GM19043 (cell line): ENCODE data around the gene CCDC13.

Experiments used
- ATAC-seq: cut with Tn5 transposase; IDR thresholded peaks from one replicate; pipeline ENCODE4 v1.9.1; 2021; ENCODE audit warnings: low read depth; ENCODE audit not compliant: unreplicated experiment

CCDC13 gene

DNA sequence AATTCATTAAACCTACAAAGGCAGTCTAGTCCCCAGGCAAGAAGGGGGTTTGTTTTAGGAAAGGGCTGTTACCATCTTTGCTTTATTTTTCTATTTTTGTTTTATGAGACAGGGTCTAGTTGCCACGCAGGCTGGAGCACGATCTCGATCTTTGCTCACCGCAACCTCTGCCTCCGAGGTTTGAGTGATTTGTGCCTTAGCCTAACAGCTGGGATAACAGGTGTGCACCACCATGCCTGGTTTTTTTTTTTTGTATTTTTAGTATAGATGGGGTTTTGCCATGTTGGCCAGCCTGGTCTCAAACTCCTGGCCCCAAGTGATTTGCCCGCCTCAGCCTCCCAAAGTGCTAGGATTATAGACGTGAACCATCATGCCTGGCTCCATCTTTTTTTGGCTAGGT, 26.3 kb upstream of the CCDC13 start:
- ATAC-seq, result no peak

DNA sequence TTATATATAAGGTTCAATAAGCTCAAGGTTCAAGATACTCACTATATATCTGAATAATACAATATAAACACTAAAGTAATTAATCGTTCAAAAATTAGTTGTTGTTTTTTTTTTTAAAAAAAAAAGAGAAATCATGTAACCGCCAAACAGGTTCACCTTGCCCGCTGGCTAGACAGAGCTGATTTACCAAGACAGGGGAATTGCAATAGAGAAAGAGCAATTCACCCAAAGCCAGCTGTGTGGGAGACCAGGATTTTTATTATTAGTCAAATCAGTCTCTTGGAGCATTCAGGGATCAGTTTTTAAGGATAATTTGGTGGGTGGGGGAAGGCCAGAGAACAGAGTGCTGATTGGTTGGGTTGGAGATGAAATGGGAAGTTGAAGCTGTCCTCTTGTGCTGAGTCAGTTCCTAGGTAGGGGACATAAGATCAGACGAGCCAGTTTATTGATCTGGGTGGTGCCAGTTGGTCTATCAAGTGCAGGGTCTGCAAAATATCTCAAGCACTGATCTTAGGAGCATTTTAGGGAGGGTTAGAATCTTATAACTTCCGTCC, 23.4 kb upstream of the CCDC13 start:
- no peak for ATAC-seq

DNA sequence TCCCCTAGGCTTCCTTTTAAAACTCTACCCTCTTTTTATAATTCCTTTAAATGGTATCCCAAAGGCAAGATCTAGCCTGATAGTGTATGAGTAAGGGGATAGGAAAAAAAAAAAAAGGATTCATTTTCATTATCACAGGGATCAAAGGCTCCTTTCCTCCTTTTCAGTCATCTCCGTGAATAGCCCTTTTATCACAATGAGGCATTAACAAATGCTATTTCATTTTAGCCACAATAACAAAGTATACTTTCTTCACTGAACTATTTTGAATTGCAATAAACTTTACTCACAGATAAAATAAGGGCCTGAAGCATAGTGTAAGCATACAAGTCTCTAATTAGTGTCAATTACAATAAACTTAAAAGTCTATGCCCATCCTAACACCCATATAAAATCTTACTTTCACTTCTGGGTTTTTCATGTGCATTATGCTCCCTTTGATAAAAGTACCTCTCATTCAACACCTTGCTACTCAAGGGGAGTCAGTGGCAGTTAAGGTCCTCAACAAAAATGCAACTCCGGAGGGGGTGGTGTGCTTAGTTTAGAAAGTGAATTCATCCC, 22.6 kb upstream of the CCDC13 start:
- no peak for ATAC-seq

DNA sequence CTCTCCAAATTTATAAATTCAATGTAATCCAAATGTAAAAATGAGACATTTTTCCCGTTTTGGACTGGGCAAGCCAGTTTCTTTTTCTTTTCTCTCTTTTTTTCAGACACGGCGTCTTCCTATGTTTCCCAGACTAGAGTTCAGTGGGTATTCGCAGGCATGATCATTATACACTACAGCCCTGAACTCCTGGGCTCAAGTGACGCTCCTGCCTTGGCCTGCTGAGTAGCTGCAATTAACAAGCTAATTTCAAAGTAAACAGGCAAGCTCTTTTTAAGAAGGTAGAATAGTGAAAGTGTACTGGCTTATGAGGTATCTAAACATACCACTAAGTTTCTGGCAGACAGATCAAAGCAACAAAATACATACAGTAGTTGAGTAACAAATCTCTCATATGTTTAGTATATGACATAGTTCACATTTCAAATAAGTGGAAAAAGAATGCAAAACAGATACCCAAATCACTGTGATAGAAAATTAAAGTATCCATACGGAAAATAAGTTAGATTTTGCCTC, 17.7 kb upstream of the CCDC13 start:
- no peak for ATAC-seq

DNA sequence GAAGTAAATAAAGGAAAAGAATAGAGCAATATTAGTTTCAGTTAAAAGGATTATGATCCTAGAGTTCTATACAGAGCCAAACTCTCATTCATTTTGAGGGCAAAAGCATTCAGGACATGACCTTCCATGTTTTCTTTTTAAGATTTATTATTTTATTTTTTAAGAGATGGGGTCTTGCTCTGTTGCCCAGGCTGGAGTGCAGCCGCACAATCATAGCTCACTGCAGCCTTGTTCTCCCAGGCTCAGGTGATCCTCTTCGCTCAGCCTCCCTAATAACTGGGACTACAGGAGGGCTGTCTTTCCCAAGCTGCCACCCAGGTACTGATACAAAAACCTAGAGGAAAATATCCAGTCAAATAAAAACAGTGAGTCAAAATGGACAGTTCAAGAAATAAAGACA, 13.6 kb upstream of the CCDC13 start:
- no peak for ATAC-seq

DNA sequence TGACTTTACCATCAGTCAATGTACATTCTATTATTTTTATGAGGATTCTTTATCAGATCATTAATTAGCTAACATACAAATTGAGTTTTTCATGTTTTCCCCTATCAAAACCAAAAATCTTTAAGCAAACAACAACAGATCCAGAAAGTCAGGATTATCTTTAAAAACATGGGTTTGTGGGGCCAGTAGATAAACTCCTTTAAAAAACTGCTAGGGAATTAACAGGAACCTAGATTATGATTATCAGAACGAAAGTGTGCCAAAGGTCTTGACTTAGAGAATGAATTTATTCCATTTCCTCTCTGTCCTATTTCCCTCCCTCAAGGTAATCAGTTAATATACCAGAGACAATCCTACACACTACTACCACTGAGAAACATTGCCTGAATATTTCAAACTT, 13.2 kb upstream of the CCDC13 start:
- ATAC-seq, result no peak

DNA sequence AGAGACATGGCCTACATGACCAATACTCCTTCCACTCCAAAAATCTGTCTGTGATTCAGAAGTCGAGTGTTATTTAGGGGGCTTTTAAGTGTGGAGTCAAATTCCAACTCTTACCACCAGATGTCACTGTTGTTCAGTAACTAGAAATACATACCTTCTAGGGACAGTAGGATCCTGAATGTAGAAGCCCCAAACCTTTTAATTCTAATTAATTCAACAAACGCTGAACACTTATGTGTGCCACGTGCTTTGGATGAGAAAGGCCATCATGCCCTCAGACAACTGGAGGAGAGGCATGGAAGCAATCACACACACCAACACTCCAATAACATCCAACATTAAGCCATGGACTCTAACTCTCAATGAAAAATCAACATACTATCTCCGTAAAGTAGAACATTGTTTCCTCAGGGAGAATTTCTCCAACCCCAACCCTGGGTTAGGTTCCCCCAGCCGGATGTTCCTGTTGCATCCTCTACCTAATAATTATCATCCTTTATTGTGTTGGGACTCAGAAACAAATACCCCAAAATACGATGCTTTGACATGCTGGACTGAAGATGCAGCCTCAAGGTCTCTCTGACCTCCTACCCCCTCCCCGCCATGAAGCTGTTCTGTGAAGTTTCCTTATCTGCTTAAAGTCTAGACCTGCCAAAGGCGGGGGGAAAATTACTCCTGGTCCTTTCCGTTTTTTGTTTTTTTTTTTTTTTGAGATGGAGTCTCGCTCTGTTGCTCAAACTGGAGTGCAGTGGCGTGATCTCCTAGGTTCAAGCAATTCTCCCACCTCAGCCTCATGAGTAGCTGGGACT, 8.0 kb upstream of the CCDC13 start:
- ATAC-seq, result no peak

DNA sequence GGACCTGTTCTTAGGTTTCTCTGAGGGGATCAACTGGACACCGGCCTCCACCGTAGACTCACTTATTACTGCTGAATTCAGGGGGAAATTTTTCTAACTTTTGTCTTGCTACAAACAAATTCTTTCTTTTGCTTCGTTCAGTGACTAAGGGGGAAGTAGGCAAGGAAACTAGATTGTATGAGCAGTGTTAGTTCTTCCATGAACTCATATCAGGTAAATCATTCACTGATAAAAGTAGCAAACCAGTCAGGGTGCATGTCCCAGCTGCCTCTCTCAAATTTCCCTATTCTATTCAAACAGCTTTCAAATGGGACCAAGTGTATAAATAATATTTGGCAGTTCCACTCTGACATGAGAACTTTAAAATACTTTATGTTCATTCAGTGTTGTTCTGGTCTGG, 7.3 kb upstream of the CCDC13 start:
- no peak for ATAC-seq

DNA sequence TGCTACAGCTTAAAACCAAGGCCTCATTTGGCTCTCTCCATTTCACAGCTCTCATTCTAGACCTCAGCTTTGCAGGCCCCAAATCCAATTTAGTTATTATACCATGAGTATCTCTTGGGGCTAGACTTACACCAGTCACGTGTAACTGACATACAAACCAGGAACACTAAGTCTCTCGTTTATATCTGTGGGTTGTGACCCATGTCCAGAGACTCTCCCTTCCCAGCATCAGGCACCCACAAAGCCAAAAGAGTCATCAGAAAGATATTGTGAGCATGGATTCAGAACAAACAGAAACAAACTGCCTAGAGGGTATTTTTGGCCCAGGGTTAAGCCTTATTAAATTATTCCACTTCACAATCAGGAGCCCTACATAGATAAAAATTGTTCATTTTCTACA, 5.6 kb upstream of the CCDC13 start:
- no peak for ATAC-seq

DNA sequence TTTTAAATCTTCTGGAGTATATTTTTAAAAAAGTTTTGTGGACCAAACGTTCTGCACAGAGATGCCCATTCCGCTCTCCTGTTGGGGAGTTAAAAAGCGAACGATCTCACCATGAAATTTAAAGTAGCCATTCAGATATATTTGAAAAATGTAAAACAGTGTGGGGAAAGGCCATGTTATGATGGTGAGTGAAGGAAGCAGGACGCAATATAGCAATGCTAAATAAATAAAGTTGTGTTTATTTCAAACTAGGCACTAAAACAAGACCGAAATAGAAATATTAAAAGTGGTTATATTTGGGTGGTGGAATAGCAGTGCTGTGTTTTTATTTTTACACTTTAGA, 327 bp upstream of the CCDC13 start:
- peak; percentile 7 for ATAC-seq

DNA sequence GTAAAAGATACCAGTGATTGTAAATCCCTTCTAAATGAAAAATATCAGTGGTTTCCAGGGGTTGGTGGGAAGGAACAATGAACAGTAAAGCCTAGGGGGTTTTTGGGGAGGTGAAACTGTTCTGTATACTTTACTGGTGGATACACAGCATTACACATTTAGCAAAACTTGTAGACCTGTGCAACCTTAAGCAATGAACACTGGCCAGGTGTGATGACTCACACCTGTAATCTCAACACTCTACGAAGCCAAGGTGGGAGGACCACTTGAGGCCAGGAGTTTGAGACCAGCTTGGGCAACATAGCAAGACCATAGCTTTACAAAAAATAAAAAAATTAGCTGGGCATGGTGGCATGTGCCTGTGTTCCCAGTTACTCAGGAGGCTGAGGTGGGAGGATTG, 1.8 kb downstream of the CCDC13 start:
- ATAC-seq, result no peak

DNA sequence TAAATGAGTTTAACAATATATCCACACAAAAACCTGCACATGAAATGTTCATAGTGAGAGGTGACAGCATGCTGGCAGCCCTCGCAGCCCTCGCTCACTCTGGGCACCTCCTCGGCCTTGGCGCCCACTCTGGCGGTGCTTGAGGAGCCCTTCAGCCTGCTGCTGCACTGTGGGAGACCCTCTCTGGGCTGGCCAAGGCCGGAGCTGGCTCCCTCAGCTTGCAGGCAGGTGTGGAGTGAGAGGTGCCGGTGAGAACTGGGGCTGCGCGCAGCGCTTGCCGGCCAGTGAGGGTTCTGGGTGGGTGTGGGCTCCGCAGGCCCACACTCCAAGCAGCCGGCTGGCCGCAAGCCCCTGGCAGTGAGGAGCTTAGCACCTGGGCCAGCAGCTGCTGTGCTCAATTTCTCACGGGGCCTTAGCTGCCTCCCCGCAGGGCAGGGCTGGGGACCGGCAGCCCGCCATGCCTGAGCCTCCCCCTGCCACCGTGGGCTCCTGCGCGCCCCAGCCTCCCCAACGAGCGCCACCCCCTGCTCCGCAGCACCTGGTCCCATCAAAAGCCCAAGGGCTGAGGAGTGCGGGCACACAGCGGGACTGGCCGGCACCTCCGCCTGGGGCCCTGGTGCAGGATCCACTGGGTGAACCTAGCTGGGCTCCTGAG, 3.4 kb downstream of the CCDC13 start:
- ATAC-seq, result no peak

DNA sequence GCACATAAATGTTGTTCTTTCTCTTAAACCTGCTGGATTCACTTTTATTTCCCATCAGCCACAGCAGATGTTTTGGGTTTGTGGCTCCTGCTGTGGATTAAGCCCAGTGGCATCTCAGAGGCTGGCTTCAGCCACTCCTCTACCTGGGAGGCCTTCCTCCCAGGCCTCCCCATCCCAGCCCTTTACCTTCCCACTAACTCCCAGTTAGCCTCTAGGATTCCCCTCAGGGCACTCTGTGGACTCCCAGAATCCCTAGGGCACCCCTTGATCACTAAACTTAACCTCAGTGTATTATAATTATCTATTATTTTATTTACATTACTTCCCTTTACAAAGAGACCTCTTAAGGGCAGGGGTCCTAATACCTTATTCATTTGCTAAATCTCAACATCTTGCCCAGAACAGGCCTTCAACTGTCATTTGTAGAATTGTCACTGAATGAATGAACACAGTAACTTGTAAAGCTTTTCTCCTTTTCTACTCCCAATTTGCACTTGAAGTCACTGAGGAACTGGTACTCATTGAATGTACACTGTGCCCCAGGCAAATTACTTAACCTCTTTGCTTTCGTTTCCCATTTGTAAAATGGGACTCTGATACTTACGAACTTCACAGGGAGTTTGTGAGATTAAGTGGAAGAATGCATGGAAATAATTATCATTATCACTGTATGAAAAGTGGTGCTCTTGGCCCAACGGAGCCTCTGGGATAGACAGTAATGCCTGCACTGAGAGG, 8.3 kb downstream of the CCDC13 start:
- ATAC-seq, result no peak

DNA sequence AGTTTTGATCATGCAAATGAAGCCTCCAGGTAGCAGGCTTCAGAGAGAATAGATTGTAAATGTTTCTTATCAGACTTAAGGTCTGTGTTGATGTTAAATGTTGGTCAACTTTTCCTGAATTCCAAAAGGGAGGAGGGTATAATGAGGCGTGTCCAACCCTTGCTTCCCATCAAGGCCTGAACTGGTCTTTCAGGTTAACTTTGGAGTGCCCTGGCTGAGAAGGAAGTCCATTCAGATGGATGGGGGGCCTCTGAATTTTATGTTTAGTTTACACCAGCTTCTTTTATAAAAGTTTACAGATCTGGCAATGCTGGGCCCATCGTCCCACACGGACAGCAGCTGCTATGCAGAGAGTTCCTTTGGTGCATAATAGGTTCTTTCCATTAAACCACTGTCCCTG, 8.9 kb downstream of the CCDC13 start:
- ATAC-seq, result no peak

DNA sequence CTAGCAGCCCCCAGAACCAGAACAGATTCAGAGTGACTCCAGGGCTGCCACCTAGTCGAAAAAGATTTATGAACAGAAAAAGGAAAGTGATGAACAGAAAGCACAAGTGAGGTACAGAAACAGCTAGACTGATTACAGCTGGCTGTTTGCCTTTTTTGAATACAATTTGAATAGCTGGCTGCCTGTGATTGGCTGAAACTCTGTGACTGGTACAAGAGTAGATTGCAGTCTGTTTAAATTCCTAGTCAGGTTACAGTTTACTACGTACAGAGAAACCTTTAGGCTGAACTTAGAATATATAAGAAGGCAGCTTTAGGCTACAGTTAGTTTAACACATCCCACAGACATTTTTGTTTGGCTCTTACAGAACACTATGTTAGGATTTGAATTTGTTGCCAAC, 10.0 kb downstream of the CCDC13 start:
- no peak for ATAC-seq

DNA sequence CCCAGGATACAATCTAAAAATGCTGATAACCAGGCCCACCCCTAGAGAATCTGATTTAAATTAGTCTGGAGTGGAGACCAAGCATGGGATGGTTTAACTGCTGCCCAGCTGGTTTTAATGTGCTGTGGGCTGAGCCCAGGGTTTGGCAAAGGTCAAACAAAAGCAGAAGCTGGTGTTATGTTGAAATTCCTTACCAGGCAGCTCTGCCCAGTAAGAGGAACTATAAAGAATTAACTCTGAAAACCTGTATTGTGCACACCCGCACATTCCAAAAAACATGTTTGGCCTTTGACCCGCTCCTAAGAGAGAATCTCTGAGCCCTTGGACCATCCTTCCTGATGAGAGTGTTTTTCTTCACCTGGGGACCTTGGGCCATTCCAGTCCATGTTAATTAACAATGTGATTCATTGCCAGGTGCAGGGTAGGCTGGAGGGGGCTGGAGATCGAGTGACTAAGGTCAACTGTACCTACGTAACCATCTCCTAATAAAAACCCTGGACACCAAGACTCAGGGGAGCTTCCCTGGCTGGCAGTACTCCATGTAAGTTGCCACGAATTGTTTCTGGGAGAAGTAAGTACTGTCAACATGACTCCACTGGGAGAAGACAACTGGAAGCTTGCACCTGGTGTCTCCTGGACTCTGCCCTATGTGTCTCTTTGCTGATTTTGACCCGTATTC, 10.9 kb downstream of the CCDC13 start:
- no peak for ATAC-seq

DNA sequence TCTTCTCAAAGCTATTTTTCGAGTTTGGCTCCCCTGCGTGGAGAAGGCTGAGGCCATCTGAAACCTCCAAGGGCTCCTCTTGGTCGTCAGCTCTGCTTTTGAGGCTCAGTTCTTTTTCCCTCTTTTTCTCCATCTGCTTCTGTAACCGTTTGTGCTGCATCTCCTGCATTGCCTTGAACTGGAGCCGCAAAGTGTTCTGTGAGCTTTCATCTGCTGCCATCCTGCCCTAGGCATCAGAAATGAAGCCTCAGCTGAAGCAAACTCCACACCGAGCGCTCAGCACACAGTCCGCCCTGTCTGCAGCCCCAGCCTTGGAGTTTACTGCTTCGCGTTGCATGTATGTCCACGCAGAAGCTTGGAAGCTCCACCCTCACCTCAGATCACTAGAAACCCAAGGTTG, 14.9 kb downstream of the CCDC13 start:
- no peak for ATAC-seq

DNA sequence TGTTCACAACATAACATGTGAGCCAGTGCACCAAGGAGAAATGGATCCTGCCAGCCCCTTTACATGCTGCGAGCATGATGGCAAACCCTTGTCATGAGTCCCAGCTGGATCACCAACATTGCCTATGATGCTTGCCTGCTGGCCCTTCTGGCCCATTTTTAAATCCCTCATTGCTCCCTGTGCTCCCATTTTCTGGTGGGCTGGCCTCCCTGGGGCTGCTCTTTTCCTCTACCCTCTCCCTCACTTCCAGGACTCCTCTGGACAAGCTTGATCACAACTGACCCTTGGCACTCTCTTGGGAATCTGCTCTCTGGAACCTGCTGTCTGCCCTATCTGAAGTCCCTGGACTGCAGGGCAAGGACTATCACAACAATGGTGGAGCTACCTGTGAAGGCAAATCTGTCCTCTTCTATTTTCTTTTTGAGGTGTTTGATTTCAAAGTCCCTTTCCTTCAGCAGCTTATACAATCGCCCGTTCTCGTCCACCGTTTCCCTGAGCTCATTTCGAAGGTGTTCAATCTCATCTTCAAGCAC, 16.3 kb downstream of the CCDC13 start:
- no peak for ATAC-seq

DNA sequence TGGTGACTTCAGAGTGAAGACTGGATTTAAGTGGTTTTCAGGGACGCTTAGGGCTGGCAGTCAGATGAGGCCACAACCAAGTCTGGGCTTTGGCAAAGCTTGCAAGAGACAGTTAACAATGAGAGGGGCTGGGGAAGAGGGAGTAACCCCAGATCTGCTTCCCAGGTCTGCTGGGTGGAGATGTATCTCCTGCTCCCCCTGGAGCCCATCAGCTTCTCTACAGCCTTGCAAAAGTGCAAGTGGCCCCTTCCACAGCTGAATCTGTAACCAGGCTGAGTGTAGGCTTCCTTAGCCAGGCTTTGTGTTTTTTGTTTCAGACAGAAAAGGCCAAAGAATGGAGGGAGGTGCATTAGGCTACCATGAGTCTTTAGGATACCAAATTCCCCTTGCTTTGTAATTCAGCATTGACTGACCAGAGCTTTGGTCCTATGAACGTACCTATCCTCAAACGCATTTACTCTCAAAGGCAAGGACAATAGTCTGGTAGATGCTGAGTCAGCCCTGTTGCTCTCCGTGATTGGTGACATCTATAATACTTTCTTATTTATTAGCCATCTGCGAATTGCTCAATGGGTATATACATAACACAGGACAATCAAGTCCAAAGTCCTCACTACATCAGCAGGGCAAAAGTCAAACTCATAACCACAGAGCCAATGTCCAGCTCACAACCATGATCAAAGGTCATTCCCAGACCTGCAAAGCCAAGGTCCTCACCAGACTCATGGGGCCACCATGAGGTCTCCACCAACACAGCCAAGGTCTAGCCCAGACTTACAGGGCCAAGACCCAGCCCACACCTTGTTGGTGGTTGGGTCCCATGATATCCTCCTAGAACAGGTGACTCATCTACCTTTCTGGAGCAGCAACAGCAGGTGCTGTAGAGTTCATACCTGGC, 17.1 kb downstream of the CCDC13 start:
- ATAC-seq, result no peak
